OCI-LY7 (cell line): ENCODE measurements around the gene WDFY4. TPM values are rescaled to one million over a fixed set of nuclear protein-coding genes. Genes with fewer than 3 reads are reported as not detected.

Experiments
- BruUV-seq: library from RNA; stranded (reverse); fragments of 400-500 nt; replicated peaks from 2 replicates; lab custom pipeline; 2021; lab: Mats Ljungman, UMichigan
- CTCF ChIA-PET: fragments of 300-600 bp; sonication (Branson Sonifier 250); formaldehyde crosslinking; loops from one replicate; lab custom pipeline; 2022; ENCODE audit warnings: antibody characterized with exemption; ENCODE audit not compliant: unreplicated experiment; lab: Charles Lee
- POLR2A ChIA-PET: fragments of 300-600 bp; sonication (Branson Sonifier 250); formaldehyde crosslinking; loops from one replicate; lab custom pipeline; 2022; ENCODE audit warnings: antibody characterized with exemption; lab: Charles Lee
- DNase-seq: peaks from one replicate; pipeline ENCODE4 v3.0.0-alpha.2; 2015; ENCODE audit warnings: low spot score
- H2AFZ ChIP-seq: fragments of 200-600 bp; sonication (generic), shearing (Covaris generic); 2 replicates; pipeline ENCODE4 v1.6.1; 2014; ENCODE audit warnings: mild to moderate bottlenecking, antibody characterized with exemption, low read length, moderate library complexity
- H3K27ac ChIP-seq: fragments of 200-600 bp; sonication (generic); 2 replicates; pipeline ENCODE4 v1.5.1; 2014; ENCODE audit warnings: mixed run types, low read depth, mild to moderate bottlenecking, moderate library complexity, low read length, inconsistent platforms; ENCODE audit not compliant: poor library complexity, severe bottlenecking
- H3K36me3 ChIP-seq: fragments of 200-600 bp; sonication (generic); 2 replicates; pipeline ENCODE4 v1.6.1; 2014; ENCODE audit warnings: mild to moderate bottlenecking, antibody characterized with exemption, low read length, moderate library complexity, mixed read lengths; ENCODE audit not compliant: insufficient read depth
- H3K4me1 ChIP-seq: fragments of 200-600 bp; sonication (generic); 2 replicates; pipeline ENCODE4 v1.5.1; 2014; ENCODE audit warnings: mild to moderate bottlenecking, low read length; ENCODE audit not compliant: insufficient read depth, poor library complexity, severe bottlenecking
- H3K4me2 ChIP-seq: fragments of 200-600 bp; sonication (generic); 2 replicates; pipeline ENCODE4 v1.6.1; 2014; ENCODE audit warnings: mild to moderate bottlenecking, low read length
- H3K4me3 ChIP-seq: fragments of 200-600 bp; sonication (generic); 2 replicates; pipeline ENCODE4 v1.5.1; 2014; ENCODE audit warnings: mild to moderate bottlenecking, low read depth, low read length; ENCODE audit not compliant: poor library complexity, severe bottlenecking
- H3K79me2 ChIP-seq: fragments of 200-600 bp; sonication (generic); 2 replicates; pipeline ENCODE4 v1.6.1; 2016; ENCODE audit warnings: low read depth, mild to moderate bottlenecking, low read length, moderate library complexity, mixed read lengths; ENCODE audit not compliant: insufficient read depth
- H3K9me2 ChIP-seq: fragments of 200-600 bp; sonication (generic); 2 replicates; pipeline ENCODE4 v1.6.1; 2016; ENCODE audit warnings: mild to moderate bottlenecking, low read length, mixed read lengths; ENCODE audit not compliant: insufficient read depth
- H3K9me3 ChIP-seq: fragments of 200-600 bp; sonication (generic); 2 replicates; pipeline ENCODE4 v1.6.1; 2014; ENCODE audit warnings: mild to moderate bottlenecking, mixed run types, low read length, mixed read lengths
- H4K20me1 ChIP-seq: fragments of 200-600 bp; sonication (generic); 2 replicates; pipeline ENCODE4 v1.6.1; 2014; ENCODE audit warnings: mild to moderate bottlenecking, antibody characterized with exemption, low read length, moderate library complexity, mixed read lengths; ENCODE audit not compliant: insufficient read depth
- EZH2phosphoT487 ChIP-seq: fragments of 200-600 bp; sonication (generic); IDR thresholded peaks from 2 replicates; pipeline ENCODE4 v1.6.1; 2018; ENCODE audit warnings: low read depth, borderline replicate concordance, mild to moderate bottlenecking, mixed run types, antibody characterized with exemption, low read length, moderate library complexity, mixed read lengths
- intact Hi-C: fragments of 100-400 bp; cut with micrococcal nuclease; formaldehyde crosslinking; loops from one replicate; pipeline ENCODE4 v1.10.0; 2022; ENCODE audit not compliant: unreplicated experiment
- total RNA-seq, 2 experiments: library from RNA; depleted of rRNA in 1 of 2; stranded (reverse); fragments of >200 nt in 1 of 2; shearing (Covaris generic) in 1 of 2; gene quantifications; 2 replicates each; pipeline ENCODE4 v1.2.3, GENCODE V29; 2014 to 2022
- TF ChIP-seq, protein P1 (sequence below): fragments of 200-600 bp; sonication (generic); conservative IDR thresholded peaks from 2 replicates; pipeline ENCODE4 v1.5.1; 2014; ENCODE audit warnings: mild to moderate bottlenecking, antibody characterized with exemption, low read length, moderate library complexity, mixed read lengths

Gene WDFY4
- total RNA-seq, 2 experiments from 2014 or later: 51.5 to 85.6 TPM

DNA sequence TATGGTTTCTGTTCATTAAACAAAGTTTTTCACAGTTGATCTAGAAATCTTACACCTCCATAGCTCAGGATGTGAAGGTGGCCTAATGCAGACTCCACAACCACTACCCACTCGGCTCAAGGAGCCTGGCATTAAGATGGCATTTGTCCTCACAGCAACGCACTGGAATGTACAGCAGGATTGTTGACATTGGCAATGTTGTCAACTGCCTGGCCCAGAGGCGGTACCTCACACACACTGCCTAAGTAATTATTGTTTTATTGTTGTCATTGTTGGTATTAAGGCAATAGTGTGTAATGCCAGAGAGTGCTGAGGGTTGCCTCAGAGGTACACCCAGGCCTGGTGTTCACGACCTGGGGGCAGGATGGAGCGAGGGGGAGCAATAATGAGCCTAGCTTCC is 216.6 kb downstream of the WDFY4 start:
- no TSS peak for BruUV-seq
- H3K36me3 ChIP-seq: peaks cover 77% of the 10 kb centered on the region

DNA sequence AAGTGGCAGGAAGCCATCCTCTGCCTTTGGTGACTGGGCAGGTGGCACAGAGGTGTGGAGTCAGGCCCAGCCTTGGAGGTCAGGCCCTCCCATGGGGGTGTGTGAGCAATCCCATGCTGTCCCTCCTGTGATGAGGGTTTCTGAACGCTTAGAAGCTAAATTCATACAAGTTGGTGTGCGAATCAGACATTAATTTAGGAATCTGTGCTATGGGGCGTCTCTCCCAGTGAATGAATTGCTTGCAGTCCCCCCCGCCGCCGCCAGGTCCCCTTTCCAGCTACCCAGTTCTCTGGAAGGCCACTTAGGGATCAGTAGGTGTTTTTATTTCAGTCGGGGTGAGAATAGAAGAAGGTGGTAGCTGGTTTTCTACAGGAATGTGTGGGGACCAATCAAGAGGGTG is 217.4 kb downstream of the WDFY4 start:
- ChIA-PET CTCF (no interaction called here), POLR2A (no interaction called here)
- no peaks in the 10 kb centered on the region for H3K9me2 ChIP-seq
- no TSS peak for BruUV-seq
- intact Hi-C loops: no loop called here
- no peak overlapping the region for H3K27ac ChIP-seq
- H3K4me3 ChIP-seq: no peak overlapping the region
- no peak overlapping the region for H3K4me2 ChIP-seq
- H3K4me1 ChIP-seq: no peaks in the 10 kb centered on the region
- H3K9me3 ChIP-seq: no peaks in the 10 kb centered on the region
- no peaks in the 10 kb centered on the region for H4K20me1 ChIP-seq
- TF ChIP-seq, protein P1, sequence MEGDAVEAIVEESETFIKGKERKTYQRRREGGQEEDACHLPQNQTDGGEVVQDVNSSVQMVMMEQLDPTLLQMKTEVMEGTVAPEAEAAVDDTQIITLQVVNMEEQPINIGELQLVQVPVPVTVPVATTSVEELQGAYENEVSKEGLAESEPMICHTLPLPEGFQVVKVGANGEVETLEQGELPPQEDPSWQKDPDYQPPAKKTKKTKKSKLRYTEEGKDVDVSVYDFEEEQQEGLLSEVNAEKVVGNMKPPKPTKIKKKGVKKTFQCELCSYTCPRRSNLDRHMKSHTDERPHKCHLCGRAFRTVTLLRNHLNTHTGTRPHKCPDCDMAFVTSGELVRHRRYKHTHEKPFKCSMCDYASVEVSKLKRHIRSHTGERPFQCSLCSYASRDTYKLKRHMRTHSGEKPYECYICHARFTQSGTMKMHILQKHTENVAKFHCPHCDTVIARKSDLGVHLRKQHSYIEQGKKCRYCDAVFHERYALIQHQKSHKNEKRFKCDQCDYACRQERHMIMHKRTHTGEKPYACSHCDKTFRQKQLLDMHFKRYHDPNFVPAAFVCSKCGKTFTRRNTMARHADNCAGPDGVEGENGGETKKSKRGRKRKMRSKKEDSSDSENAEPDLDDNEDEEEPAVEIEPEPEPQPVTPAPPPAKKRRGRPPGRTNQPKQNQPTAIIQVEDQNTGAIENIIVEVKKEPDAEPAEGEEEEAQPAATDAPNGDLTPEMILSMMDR: no peak
- TF ChIP-seq EZH2phosphoT487: no peak
- no peak overlapping the region for H2AFZ ChIP-seq
- no peaks in the 10 kb centered on the region for H3K79me2 ChIP-seq
- no peak for DNase-seq
- H3K36me3 ChIP-seq: peaks cover 72% of the 10 kb centered on the region

More for the DNA sequence above, 216.6 kb downstream of the WDFY4 start:
- TF ChIP-seq, protein P1: no peak
- no peak for TF ChIP-seq EZH2phosphoT487
- Histone ChIP-seq H2AFZ (no peak overlapping the region), H3K9me2 (no peaks in the 10 kb centered on the region), H3K79me2 (no peaks in the 10 kb centered on the region), H3K4me3 (no peak overlapping the region), H3K9me3 (no peaks in the 10 kb centered on the region), H4K20me1 (no peaks in the 10 kb centered on the region), H3K4me2 (no peak overlapping the region), H3K27ac (no peak overlapping the region), H3K4me1 (no peaks in the 10 kb centered on the region)
- ChIA-PET POLR2A (no interaction called here), CTCF (no interaction called here)
- intact Hi-C loops: no loop called here
- DNase-seq: no peak

DNA sequence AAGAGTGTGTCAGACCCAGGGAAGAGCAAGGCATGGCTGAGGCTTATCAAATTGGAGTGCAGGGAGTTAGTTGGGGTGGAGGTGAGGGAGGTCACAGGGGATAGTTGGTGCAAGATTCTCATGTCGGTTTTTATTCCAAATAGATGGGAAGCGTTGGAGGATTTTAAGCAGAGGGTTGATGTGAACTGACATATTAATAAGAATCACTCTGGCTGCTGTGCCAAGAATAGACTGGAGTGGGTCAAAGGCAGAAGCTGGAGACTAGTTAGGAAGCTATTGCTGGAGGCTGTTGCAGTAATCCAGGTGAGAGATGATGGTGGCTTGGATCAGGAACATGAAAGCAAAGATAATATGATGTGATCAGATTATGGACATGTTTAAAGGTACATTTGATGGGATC is 218.5 kb downstream of the WDFY4 start:
- BruUV-seq: no TSS peak
- no peak overlapping the region for H3K4me2 ChIP-seq
- no peaks in the 10 kb centered on the region for H3K9me2 ChIP-seq
- no peak overlapping the region for H3K27ac ChIP-seq
- no peak overlapping the region for H3K4me3 ChIP-seq
- POLR2A ChIA-PET: interaction anchor here (1.0 kb wide), 1 partner anchor 9 kb away, joined by 3 read pairs; no protein-coding TSS in a partner anchor
- no peak for TF ChIP-seq EZH2phosphoT487
- TF ChIP-seq, protein P1: no peak
- no peaks in the 10 kb centered on the region for H3K4me1 ChIP-seq
- no peaks in the 10 kb centered on the region for H3K79me2 ChIP-seq
- no peak overlapping the region for H2AFZ ChIP-seq
- intact Hi-C loops: no loop called here
- CTCF ChIA-PET: no interaction called here
- no peaks in the 10 kb centered on the region for H4K20me1 ChIP-seq
- peaks cover 70% of the 10 kb centered on the region for H3K36me3 ChIP-seq
- no peaks in the 10 kb centered on the region for H3K9me3 ChIP-seq
- no peak for DNase-seq
